ENCODE results near the gene FAM219A. TPM values are rescaled to one million over a fixed set of nuclear protein-coding genes. Genes with fewer than 3 reads are reported as not detected.

FAM219A gene
- total RNA-seq, 6 experiments from 2014 or later: 21.6 to 23.6 (median 22.6) TPM

GRCh38 chr9:34458959-34459340 is 580 bp upstream of the FAM219A start:
- no peak for TF ChIP-seq CTCF (IDR thresholded peaks at IDR 0.05)
- Mint-ChIP-seq H3K27me3 (ENCODE audit: insufficient read depth) (peaks cover 9% of the 10 kb centered on the region), H3K4me1 (ENCODE audit: low read depth) (peaks cover 47% of the 10 kb centered on the region), H3K9me3 (no peaks in the 10 kb centered on the region), H3K27ac (peak overlapping the region; percentile 81), H3K4me3 (peak overlapping the region; percentile 100), H3K36me3 (ENCODE audit: low read depth) (peaks cover 8% of the 10 kb centered on the region; the same call in 1 of the 2 replicates)
- DNase-seq: no peak

GRCh38 chr9:34457266-34458012 is 931 bp downstream of the FAM219A start:
- H3K4me1 Mint-ChIP-seq (ENCODE audit: low read depth): peaks cover 58% of the 10 kb centered on the region
- H3K9me3 Mint-ChIP-seq: no peaks in the 10 kb centered on the region
- H3K36me3 Mint-ChIP-seq (ENCODE audit: low read depth): peaks cover 8% of the 10 kb centered on the region; the same call in 1 of the 2 replicates
- peak overlapping the region; percentile 100 for H3K4me3 Mint-ChIP-seq
- H3K27ac Mint-ChIP-seq: peak overlapping the region; percentile 95
- H3K27me3 Mint-ChIP-seq (ENCODE audit: insufficient read depth): peaks cover 9% of the 10 kb centered on the region
- no peak for TF ChIP-seq CTCF (IDR thresholded peaks at IDR 0.05)
- DNase-seq: peak; percentile 61

GRCh38 chr9:34456746-34457145 is 1.6 kb downstream of the FAM219A start:
- Mint-ChIP-seq H3K9me3 (no peaks in the 10 kb centered on the region), H3K4me1 (ENCODE audit: low read depth) (peaks cover 65% of the 10 kb centered on the region)

GRCh38 chr9:34456151-34456550 is 2.2 kb downstream of the FAM219A start:
- peaks cover 71% of the 10 kb centered on the region for H3K4me1 Mint-ChIP-seq (ENCODE audit: low read depth)

More at GRCh38 chr9:34456746-34457145, 1.6 kb downstream of the FAM219A start:
- H3K36me3 Mint-ChIP-seq (ENCODE audit: low read depth): peaks cover 8% of the 10 kb centered on the region; the same call in 1 of the 2 replicates
- H3K27ac Mint-ChIP-seq: peak overlapping the region; percentile 95
- DNase-seq: no peak
- peaks cover 6% of the 10 kb centered on the region for H3K27me3 Mint-ChIP-seq (ENCODE audit: insufficient read depth)
- H3K4me3 Mint-ChIP-seq: peak overlapping the region; percentile 100
- TF ChIP-seq CTCF (IDR thresholded peaks at IDR 0.05): no peak

GRCh38 chr9:34454571-34455065 is 3.8 kb downstream of the FAM219A start:
- Mint-ChIP-seq H3K36me3 (ENCODE audit: low read depth) (peaks cover 8% of the 10 kb centered on the region; the same call in 1 of the 2 replicates), H3K27ac (peak overlapping the region; percentile 68), H3K9me3 (no peaks in the 10 kb centered on the region), H3K4me3 (no peak overlapping the region), H3K4me1 (ENCODE audit: low read depth) (peaks cover 68% of the 10 kb centered on the region), H3K27me3 (ENCODE audit: insufficient read depth) (no peaks in the 10 kb centered on the region; the same call in none of the 2 replicates)
- DNase-seq: peak; percentile 80
- peak; percentile 67 for TF ChIP-seq CTCF (IDR thresholded peaks at IDR 0.05)

More at GRCh38 chr9:34456151-34456550, 2.2 kb downstream of the FAM219A start:
- Mint-ChIP-seq H3K36me3 (ENCODE audit: low read depth) (peaks cover 8% of the 10 kb centered on the region; the same call in 1 of the 2 replicates), H3K27me3 (ENCODE audit: insufficient read depth) (peaks cover under 1% of the 10 kb centered on the region), H3K9me3 (no peaks in the 10 kb centered on the region), H3K27ac (peak overlapping the region; percentile 95; the same call in 1 of the 2 replicates), H3K4me3 (peak overlapping the region; percentile 25; the same call in 1 of the 2 replicates)
- TF ChIP-seq CTCF (IDR thresholded peaks at IDR 0.05): no peak
- DNase-seq: no peak
